ENCODE data around the gene MYOM3. TPM values are rescaled to one million over a fixed set of nuclear protein-coding genes. Genes with fewer than 3 reads are reported as not detected.
A peak's percentile ranks its signal among the peaks of the same experiment; 100 is the strongest.

The MYOM3 gene
- total RNA-seq, 1 experiment from 2014 or later, result not detected

DNA sequence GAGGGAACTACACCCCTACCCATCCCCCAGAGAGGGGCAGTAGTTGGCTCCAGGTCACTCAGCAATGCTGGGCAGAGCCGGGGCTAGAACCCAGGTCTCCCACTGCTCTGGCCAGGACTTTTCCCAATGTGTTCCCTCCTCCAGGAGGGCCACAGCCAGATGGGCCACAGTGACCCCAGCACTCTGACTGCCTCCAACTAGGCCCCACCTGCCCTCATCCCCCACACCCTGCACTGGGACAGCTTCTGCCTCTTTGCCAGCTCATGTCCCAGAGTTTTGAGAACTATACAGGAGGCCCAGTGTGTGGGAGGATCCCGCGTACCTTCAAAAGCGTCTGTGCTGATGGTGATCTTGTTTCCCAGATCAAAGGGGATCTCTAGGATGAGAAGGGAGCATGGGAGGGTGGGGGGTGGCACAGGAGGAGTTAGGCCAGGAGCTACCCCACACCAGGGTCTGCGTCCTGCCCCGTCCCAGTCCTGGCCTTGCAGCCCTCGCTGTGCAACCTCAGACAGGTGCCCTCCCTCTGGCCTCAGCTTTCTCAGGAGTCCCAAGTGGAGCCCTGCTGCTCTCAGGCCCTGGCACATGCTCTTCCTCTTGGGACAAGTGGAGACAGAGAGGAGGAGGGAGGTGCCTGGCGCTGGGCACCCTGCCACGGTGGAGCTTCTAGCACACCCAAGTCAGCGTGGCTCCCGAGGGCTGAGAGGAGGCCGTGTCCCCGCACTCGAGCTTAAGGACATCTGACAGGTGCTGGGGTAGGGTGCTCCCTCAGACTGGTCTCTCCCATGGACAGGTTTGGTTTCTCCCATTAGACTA is 22.0 kb downstream of the MYOM3 start:
- DNase-seq (ENCODE audit: low read depth, low spot score), result no peak
- in situ Hi-C loops (cut with HindIII; ENCODE audit: low pct_unique_long_range_greater_than_20kb, low sequenced_read_pairs), result no loop called here

- in situ Hi-C loops (cut with HindIII; ENCODE audit: low pct_unique_long_range_greater_than_20kb, low sequenced_read_pairs), result no loop called here
Measured at GRCh38 chr1:24089027-24089742, 22.8 kb downstream of the MYOM3 start.

GRCh38 chr1:24086466-24086865 is 25.5 kb downstream of the MYOM3 start:
- no peak for DNase-seq (ENCODE audit: low read depth, low spot score)
- in situ Hi-C loops (cut with HindIII; ENCODE audit: low pct_unique_long_range_greater_than_20kb, low sequenced_read_pairs), result no loop called here

More at GRCh38 chr1:24089027-24089742, 22.8 kb downstream of the MYOM3 start:
- DNase-seq (ENCODE audit: low read depth, low spot score), result no peak

- DNase-seq (ENCODE audit: low read depth, low spot score), result no peak
- in situ Hi-C loops (cut with HindIII; ENCODE audit: low pct_unique_long_range_greater_than_20kb, low sequenced_read_pairs), result no loop called here
Measured at GRCh38 chr1:24085546-24085945, 26.4 kb downstream of the MYOM3 start.

DNA sequence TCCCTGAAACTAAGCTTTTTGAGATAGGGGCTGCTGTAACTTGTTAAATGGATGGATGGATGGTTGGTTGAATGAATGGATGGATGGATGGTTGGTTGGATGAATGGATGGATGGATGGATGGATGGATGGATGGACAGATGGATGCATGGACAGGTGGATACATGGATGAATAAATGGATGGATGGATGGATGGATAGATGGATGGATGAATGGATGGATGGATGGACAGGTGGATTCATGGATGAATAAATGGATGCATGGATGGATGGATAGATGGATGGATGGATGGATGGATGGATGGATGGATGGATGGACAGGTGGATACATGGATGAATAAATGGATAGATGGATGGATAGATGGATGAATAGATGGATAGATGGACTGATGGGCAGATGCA is 26.9 kb downstream of the MYOM3 start:
- in situ Hi-C loops (cut with HindIII; ENCODE audit: low pct_unique_long_range_greater_than_20kb, low sequenced_read_pairs), result no loop called here
- no peak for DNase-seq (ENCODE audit: low read depth, low spot score)

DNA sequence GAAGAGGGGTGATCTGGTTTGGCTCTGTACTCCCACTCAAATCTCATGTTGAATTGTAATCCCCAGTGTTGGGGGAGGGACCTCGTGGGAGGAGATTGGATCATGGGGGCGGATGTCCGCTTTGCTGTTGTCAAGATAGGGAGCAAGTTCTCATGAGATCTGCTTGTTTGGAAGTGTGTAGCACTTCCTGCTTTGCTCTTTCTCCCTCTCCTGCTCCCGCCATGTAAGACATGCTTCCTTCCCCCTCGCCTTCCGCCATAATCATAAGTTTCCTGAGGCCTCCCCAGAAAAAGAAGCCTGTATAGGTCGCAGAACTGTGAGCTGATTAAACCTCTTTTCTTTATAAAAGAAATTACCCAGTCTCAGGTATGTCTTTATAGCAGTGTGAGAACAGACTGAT is 27.9 kb downstream of the MYOM3 start:
- DNase-seq (ENCODE audit: low read depth, low spot score), result no peak
- in situ Hi-C loops (cut with HindIII; ENCODE audit: low pct_unique_long_range_greater_than_20kb, low sequenced_read_pairs), result no loop called here

GRCh38 chr1:24082372-24082771 is 29.6 kb downstream of the MYOM3 start:
- DNase-seq (ENCODE audit: low read depth, low spot score), result no peak
- in situ Hi-C loops (cut with HindIII; ENCODE audit: low pct_unique_long_range_greater_than_20kb, low sequenced_read_pairs), result no loop called here

DNA sequence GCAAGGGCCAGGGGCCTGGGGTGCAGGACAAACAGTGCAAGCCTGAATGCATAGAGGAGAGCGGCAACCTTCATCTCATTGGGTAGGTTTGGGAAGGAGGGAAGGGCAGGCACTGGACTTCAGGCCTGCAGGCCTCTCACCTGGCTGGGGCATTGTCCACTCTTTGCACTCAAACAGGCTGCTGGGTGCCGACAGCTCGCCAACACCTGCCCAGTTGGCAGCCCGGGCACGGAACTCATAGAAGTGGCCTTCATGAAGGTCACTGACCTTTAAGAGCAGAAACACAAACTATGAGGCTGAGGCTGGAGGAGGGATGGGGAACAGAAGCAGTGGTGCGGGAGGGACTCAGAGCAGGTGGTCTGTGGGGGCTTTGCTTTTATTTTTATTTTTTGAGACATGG is 30.7 kb downstream of the MYOM3 start:
- in situ Hi-C loops (cut with HindIII; ENCODE audit: low pct_unique_long_range_greater_than_20kb, low sequenced_read_pairs), result no loop called here
- no peak for DNase-seq (ENCODE audit: low read depth, low spot score)

- in situ Hi-C loops (cut with HindIII; ENCODE audit: low pct_unique_long_range_greater_than_20kb, low sequenced_read_pairs), result no loop called here
- DNase-seq (ENCODE audit: low read depth, low spot score), result no peak
Measured at GRCh38 chr1:24080131-24080530, 31.8 kb downstream of the MYOM3 start.

DNA sequence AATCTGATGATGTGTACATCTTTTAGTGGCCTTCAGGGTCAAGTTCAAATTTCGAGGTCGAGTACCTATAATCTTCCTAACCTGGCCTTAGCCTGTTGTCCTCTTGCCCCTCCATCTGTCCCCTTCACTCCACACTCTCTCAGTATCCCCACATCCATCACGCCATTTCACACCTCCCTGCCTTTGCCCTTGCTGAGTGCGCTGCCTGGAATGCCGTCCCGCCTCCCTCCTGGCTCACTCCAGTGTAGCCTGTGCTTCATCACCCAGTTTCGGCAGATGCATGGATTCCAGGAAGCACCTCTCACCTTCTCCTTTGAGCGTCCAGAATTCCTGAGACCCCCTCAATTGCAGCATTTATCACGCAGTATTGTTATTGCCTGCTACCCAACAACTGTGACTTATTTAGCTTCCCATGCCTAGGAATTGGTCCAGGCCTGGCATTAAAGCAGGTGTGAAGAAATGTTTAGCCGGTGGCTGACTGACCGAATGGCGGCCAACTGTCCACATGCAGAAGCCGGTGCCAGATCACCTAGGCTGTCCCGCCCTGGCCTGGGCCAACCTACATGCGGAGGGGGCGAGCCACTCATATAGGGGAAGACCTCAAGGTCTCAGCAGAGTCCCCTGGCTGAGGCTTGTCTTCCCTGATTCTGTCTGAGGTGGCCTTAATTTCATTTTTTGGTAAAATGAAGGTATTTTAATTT is 34.5 kb downstream of the MYOM3 start:
- DNase-seq (ENCODE audit: low read depth, low spot score), result no peak
- in situ Hi-C loops (cut with HindIII; ENCODE audit: low pct_unique_long_range_greater_than_20kb, low sequenced_read_pairs), result no loop called here

- in situ Hi-C loops (cut with HindIII; ENCODE audit: low pct_unique_long_range_greater_than_20kb, low sequenced_read_pairs), result no loop called here
- no peak for DNase-seq (ENCODE audit: low read depth, low spot score)
Measured at GRCh38 chr1:24075946-24076345, 36.0 kb downstream of the MYOM3 start.

DNA sequence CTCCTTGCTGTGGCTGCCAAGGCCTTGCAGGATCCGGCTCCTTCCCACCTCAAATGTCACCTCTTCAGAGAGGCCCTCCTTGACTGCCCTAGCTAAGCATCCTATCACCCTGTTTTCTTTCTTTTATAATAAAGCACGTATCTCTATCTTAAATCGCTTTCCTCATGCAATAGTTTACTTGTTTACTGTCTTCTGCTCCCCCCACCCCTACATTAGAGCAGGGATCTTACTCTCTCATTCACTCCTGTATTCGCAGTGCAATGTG is 36.4 kb downstream of the MYOM3 start:
- in situ Hi-C loops (cut with HindIII; ENCODE audit: low pct_unique_long_range_greater_than_20kb, low sequenced_read_pairs), result no loop called here

GRCh38 chr1:24074817-24075589 is 36.9 kb downstream of the MYOM3 start:
- in situ Hi-C loops (cut with HindIII; ENCODE audit: low pct_unique_long_range_greater_than_20kb, low sequenced_read_pairs), result no loop called here
- no peak for DNase-seq (ENCODE audit: low read depth, low spot score)

More for the DNA sequence above, 36.4 kb downstream of the MYOM3 start:
- no peak for DNase-seq (ENCODE audit: low read depth, low spot score)

DNA sequence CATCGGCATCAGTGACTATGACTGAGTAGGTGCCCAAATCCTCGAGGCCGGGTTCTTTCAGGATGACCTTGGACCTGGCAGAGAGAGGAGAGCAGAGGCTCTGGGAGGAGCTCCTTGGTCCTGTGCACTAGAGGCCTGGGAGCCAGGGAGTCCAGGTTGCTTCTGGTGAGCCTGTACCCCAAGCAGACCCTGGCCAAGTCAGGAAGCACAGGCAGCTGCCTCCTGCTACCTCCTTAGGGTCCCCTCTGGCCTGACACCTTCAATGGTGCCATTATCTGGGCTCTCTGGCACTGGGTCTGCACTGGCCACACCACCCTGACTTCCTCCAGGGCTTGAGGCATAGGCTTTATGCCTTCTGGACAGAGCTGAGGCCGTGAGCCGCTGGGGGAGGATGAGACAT is 37.7 kb downstream of the MYOM3 start:
- no peak for DNase-seq (ENCODE audit: low read depth, low spot score)
- in situ Hi-C loops (cut with HindIII; ENCODE audit: low pct_unique_long_range_greater_than_20kb, low sequenced_read_pairs), result no loop called here

DNA sequence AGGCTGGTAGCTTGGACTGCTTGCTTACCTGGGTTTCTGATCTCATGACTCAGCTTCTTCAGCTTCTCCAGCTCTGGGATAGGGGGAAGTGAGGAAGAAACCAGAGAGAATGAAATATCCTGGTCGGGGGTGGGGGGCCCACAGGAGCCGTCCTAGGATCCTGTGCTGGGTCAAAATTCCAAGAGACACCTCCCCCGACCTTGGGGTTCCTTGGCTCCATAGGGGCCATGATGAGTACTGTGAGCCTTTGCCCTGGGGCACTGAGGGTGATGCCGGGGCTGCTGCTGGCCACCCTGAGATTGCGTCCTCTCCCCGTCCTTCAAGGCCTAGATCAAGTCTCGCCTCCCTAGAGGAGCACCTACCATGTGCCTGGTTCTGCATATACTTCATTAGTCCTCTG is 40.0 kb downstream of the MYOM3 start:
- in situ Hi-C loops (cut with HindIII; ENCODE audit: low pct_unique_long_range_greater_than_20kb, low sequenced_read_pairs), result no loop called here
- DNase-seq (ENCODE audit: low read depth, low spot score), result no peak

GRCh38 chr1:24070821-24071393 is 41.0 kb downstream of the MYOM3 start:
- DNase-seq (ENCODE audit: low read depth, low spot score), result peak; percentile 85
- in situ Hi-C loops (cut with HindIII; ENCODE audit: low pct_unique_long_range_greater_than_20kb, low sequenced_read_pairs), result no loop called here

GRCh38 chr1:24069817-24070216 is 42.1 kb downstream of the MYOM3 start:
- DNase-seq (ENCODE audit: low read depth, low spot score), result no peak
- in situ Hi-C loops (cut with HindIII; ENCODE audit: low pct_unique_long_range_greater_than_20kb, low sequenced_read_pairs), result no loop called here

DNA sequence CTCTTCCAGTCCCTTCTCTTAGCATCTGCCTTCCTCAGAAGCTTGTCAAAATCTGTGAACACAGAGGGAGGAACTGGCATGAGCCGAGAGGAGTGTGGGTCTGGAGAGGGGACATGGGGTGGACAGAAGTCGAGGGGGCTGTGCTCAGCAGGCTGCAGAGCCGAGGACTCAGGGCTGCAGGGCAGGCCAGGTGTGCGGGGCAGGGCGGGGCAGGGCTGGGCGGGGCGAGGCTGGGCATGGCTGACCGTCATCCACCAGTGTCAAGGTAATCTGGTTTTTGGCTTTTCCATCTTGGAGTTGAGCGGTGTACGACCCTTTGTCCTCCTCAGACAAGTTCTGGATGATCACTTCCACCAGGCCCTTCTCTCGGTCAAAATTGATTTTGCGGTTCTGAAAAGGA is 44.0 kb downstream of the MYOM3 start:
- in situ Hi-C loops (cut with HindIII; ENCODE audit: low pct_unique_long_range_greater_than_20kb, low sequenced_read_pairs), result no loop called here
- DNase-seq (ENCODE audit: low read depth, low spot score), result no peak

All from SK-MEL-5 (cell line).